Type B pancreatic cell (in vitro differentiated cells): ENCODE results near the gene WDFY4. TPM values are rescaled to one million over a fixed set of nuclear protein-coding genes. Genes with fewer than 3 reads are reported as not detected.

Source experiments
- DNase-seq: peaks from one replicate; pipeline ENCODE4 v3.0.0; 2021; ENCODE audit warnings: mixed read lengths; ENCODE audit not compliant: unreplicated experiment; ENCODE audit errors: extremely low spot score
- H3K27ac Mint-ChIP-seq: 2 replicates; pipeline ENCODE4 v1.8.0; 2021; ENCODE audit warnings: mild to moderate bottlenecking, mixed read lengths
- H3K27me3 Mint-ChIP-seq: 2 replicates; pipeline ENCODE4 v1.8.0; 2021; ENCODE audit warnings: mixed read lengths
- H3K36me3 Mint-ChIP-seq: 2 replicates; pipeline ENCODE4 v1.8.0; 2021; ENCODE audit warnings: mixed read lengths
- H3K4me1 Mint-ChIP-seq: one replicate; pipeline ENCODE4 v1.8.0; 2021; ENCODE audit warnings: mixed read lengths; ENCODE audit not compliant: unreplicated experiment
- H3K4me3 Mint-ChIP-seq: 2 replicates; pipeline ENCODE4 v1.8.0; 2021; ENCODE audit warnings: mild to moderate bottlenecking, mixed read lengths
- H3K9me3 Mint-ChIP-seq: 2 replicates; pipeline ENCODE4 v1.8.0; 2021; ENCODE audit warnings: mixed read lengths
- CTCF ChIP-seq: fragments of 200-600 bp; sonication (generic); conservative IDR thresholded peaks from 2 replicates; pipeline ENCODE4 v1.5.0; 2021; ENCODE audit warnings: antibody characterized with exemption, mild to moderate bottlenecking
- total RNA-seq: library from RNA; stranded (reverse); gene quantifications from 2 replicates; pipeline ENCODE4 v1.2.1, GENCODE V29; 2021; ENCODE audit warnings: low replicate concordance

The WDFY4 gene
- total RNA-seq, 1 donor from 2014 or later = 0.05 TPM

DNA sequence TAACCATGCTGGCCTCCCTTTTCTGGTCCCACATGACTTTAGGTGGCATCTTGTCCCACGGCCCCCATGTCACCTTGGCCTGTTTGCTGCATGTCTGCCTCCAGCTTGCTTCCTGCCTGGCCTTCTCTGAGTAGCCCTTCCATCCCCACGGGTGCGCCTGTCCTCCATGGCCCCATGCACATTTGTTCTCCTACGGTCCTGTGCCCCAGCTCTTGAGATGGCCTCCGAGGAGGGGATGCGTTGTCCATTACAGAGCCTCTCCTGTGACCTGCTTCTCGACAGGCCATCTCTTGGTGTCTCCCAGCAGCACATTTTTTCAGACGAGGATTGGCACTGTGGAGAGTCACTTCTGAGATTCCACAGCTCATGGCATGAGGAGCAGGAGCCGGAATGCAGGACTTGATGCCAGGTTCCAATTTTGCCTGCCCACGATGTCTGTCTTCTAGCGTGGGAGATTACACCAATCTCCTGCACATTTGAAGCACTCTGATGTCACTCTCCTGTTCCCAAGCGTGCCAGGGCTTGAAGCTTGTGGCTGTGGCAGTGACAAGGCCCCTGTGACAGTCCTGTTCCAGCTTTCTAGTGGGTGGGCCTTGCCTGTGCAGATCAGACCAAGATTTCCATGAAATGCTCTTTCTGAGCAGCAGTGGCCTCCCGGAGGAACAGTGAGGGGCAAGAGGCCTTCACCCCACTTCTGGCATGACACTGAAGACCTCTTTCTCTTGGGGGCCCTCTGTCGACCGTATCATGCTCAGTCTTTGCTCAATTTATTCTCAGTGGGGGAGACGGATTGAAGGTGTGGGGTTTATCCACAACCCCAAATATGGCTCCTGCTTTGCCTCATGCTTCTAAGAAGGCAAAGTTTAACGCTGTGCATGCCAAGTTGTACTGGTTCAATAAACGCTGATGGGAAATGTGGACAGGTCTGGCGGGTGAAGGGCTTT is 13.4 kb downstream of the WDFY4 start:
- Mint-ChIP-seq H3K4me1 (no peaks in the 10 kb centered on the region), H3K36me3 (no peaks in the 10 kb centered on the region), H3K4me3 (no peak overlapping the region), H3K27me3 (peaks cover 30% of the 10 kb centered on the region), H3K9me3 (no peaks in the 10 kb centered on the region), H3K27ac (no peak overlapping the region)
- TF ChIP-seq CTCF = no peak
- DNase-seq = peak; percentile 60

DNA sequence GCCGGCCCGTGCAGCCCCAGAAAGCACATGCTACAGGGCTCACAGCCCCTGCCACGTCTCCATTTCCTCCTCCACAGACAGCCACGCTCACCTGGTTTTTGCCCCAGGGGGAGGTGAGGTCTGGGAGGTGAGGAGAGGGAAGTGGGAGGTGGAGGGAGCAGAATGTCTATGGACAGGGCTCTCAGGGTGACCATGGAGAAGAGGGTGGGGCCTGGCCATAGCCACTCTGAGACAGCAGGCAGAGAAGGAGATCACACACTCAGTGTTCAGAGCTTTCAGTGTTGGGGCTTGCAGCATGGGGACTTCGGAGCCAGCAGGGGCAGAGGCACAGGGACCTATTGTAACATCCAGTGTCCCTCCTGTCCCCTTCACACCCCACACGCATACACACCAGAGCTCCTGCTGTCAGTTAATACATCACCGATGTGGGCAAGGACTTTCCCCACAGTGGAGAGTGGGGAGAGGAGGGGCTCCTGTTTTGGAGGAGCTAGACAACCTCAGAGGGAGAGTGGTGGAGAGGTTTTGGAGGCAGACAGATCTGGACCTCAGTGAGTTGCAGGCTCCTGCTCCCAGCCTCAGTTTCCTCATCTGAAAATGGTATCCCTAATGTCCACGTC is 14.4 kb downstream of the WDFY4 start:
- Mint-ChIP-seq H3K4me1 (no peaks in the 10 kb centered on the region), H3K27me3 (peaks cover 27% of the 10 kb centered on the region), H3K9me3 (no peaks in the 10 kb centered on the region), H3K36me3 (no peaks in the 10 kb centered on the region), H3K27ac (no peak overlapping the region), H3K4me3 (no peak overlapping the region)
- peak; percentile 44 for DNase-seq
- no peak for TF ChIP-seq CTCF

- Mint-ChIP-seq H3K27ac (no peak overlapping the region), H3K4me3 (no peak overlapping the region), H3K9me3 (no peaks in the 10 kb centered on the region), H3K36me3 (no peaks in the 10 kb centered on the region), H3K27me3 (peaks cover 20% of the 10 kb centered on the region), H3K4me1 (no peaks in the 10 kb centered on the region)
- peak; percentile 36 for DNase-seq
- TF ChIP-seq CTCF = no peak
These were observed 15.4 kb downstream of the WDFY4 start for GRCh38 chr10:48700071-48700470.

- H3K4me3 Mint-ChIP-seq = no peak overlapping the region
- DNase-seq = no peak
- no peaks in the 10 kb centered on the region for H3K36me3 Mint-ChIP-seq
- H3K27me3 Mint-ChIP-seq = peaks cover 23% of the 10 kb centered on the region
- TF ChIP-seq CTCF = no peak
- H3K9me3 Mint-ChIP-seq = no peaks in the 10 kb centered on the region
- no peak overlapping the region for H3K27ac Mint-ChIP-seq
- H3K4me1 Mint-ChIP-seq = no peaks in the 10 kb centered on the region
These were observed 15.8 kb downstream of the WDFY4 start for GRCh38 chr10:48700493-48700892.

DNA sequence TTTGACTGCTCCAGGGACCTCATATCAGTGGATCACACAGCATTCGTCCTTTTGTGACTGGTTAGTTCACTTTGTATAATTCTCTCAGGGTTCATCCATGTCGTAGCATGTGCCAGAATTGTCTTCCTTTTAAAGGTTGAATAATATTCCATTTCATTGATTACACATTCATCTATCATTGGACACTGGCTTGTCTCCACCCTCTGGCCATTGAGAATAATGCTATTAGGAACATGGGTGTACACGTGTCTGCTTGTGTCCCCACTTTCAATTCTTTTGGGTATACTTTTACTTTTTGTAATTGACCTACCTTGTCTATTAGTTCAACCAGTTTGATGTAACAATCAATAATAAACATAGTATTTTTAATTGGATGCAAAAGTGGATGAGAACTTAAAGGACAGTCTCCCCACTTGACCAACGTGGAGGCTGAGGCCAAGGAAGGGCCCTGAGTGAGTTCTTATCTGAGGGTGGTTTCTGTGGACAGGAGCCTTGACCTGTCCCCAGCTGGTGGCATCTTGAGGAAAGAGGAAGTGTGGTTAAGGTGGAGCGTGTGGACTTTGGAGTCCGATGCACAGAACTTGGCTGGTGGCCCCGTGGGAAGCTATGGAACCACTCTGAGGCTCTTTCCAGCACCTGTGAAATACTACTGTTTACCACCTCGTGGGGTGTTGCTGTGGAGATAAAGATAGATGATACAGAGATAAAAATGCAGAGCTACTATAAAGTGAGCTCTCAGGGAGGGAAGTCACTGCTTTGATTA is 16.6 kb downstream of the WDFY4 start:
- no peak for TF ChIP-seq CTCF

More for the DNA sequence above, 16.6 kb downstream of the WDFY4 start:
- Mint-ChIP-seq H3K9me3 (no peaks in the 10 kb centered on the region), H3K27me3 (peaks cover 30% of the 10 kb centered on the region), H3K36me3 (no peaks in the 10 kb centered on the region), H3K4me1 (no peaks in the 10 kb centered on the region), H3K27ac (no peak overlapping the region), H3K4me3 (no peak overlapping the region)
- no peak for DNase-seq
